Endothelial cell of hepatic sinusoid (primary cell): ENCODE results near the gene SNIP1.
"Not testable (repeated sequence)": the region's sequence is repeated elsewhere in the genome, so short reads cannot be mapped to it uniquely, and the experiment has no call there.

Experiments
- in situ Hi-C: cut with HindIII; loops from 2 replicates; pipeline ENCODE4 v1.10.0; 2017; ENCODE audit warnings: low sequenced_read_pairs

The SNIP1 gene

GRCh38 chr1:37553927-37554808 lies at the start of gene SNIP1:
SNIP1 (minus strand) TSS chr1:37554293; CDS start chr1:37554229, 64 bp downstream.
- in situ Hi-C loops: no loop called here

GRCh38 chr1:37602750-37603694 lies 48.9 kb upstream of the SNIP1 start:
- in situ Hi-C loops: no loop called here

- in situ Hi-C loops: no loop called here
Observed at GRCh38 chr1:37601441-37601840, 47.3 kb upstream of the SNIP1 start.

- in situ Hi-C loops: loop anchor here (5.0 kb wide), 3 partner anchors 82 to 143 kb away; no protein-coding TSS in a partner anchor
Observed at GRCh38 chr1:37599940-37600339, 45.8 kb upstream of the SNIP1 start.

- in situ Hi-C loops: loop anchor here (5.0 kb wide), 3 partner anchors 86 to 139 kb away; no protein-coding TSS in a partner anchor
Observed at GRCh38 chr1:37596182-37596667, 42.1 kb upstream of the SNIP1 start.

- in situ Hi-C loops: loop anchor here (5.0 kb wide), 3 partner anchors 87 to 138 kb away; no protein-coding TSS in a partner anchor
Observed at GRCh38 chr1:37595440-37596181, 41.5 kb upstream of the SNIP1 start, which contains the start of gene GNL2. GNL2 (minus strand) TSS chr1:37595937; CDS start chr1:37595822, 115 bp downstream.

GRCh38 chr1:37593726-37594125 lies 39.6 kb upstream of the SNIP1 start:
- in situ Hi-C loops: no loop called here

- in situ Hi-C loops: no loop called here
Observed at GRCh38 chr1:37588939-37589338, 34.8 kb upstream of the SNIP1 start.

- in situ Hi-C loops: not testable (repeated sequence)
Observed at GRCh38 chr1:37584544-37584943, 30.5 kb upstream of the SNIP1 start.

- in situ Hi-C loops: no loop called here
Observed at GRCh38 chr1:37575692-37576091, 21.6 kb upstream of the SNIP1 start.

- in situ Hi-C loops: no loop called here
Observed at GRCh38 chr1:37574834-37575480, 20.9 kb upstream of the SNIP1 start.

GRCh38 chr1:37570528-37571334 lies 16.6 kb upstream of the SNIP1 start:
- in situ Hi-C loops: no loop called here

GRCh38 chr1:37567023-37567422 lies 12.9 kb upstream of the SNIP1 start:
- in situ Hi-C loops: no loop called here

- in situ Hi-C loops: no loop called here
Observed at GRCh38 chr1:37564892-37565291, 10.8 kb upstream of the SNIP1 start.

GRCh38 chr1:37562984-37563383 lies 8.9 kb upstream of the SNIP1 start:
- in situ Hi-C loops: no loop called here

- in situ Hi-C loops: no loop called here
Observed at GRCh38 chr1:37561133-37562132, 7.3 kb upstream of the SNIP1 start.

GRCh38 chr1:37560401-37561132 lies 6.5 kb upstream of the SNIP1 start:
- in situ Hi-C loops: no loop called here
